Sciatic nerve (tissue), 2 donors: ENCODE data around the gene OPN1SW. TPM values are rescaled to one million over a fixed set of nuclear protein-coding genes. Genes with fewer than 3 reads are reported as not detected.

ENCODE experiments used
- ATAC-seq: fragments of 200-7000 bp; cut with Tn5 transposase; one replicate; pipeline ENCODE4 v1.9.1; 2020; ENCODE audit warnings: mild to moderate bottlenecking, moderate library complexity
- DNase-seq: peaks from one replicate; pipeline ENCODE4 v3.0.0-alpha.2; 2020; ENCODE audit warnings: low spot score
- intact Hi-C: fragments of 100-400 bp; cut with DNase I; formaldehyde crosslinking; loops from one replicate; pipeline ENCODE4 v1.14.2; 2022
- total RNA-seq: library from RNA; stranded (reverse); fragmentation: NEBNext Ultra II Directional; extraction: Animal tissue kit (Norgen Biotek cat#: 25700); gene quantifications from one replicate; pipeline ENCODE4 v1.2.1, GENCODE V29; 2021
- donor health status: DM: no; HTN: no; CAD: no.
- donor health status: DM: no; HTN: no; CAD: no.

OPN1SW gene
- total RNA-seq = not detected

GRCh38 chr7:128775744-128776474, at the start of gene OPN1SW:
TSS of gene OPN1SW (minus strand) at chr7:128775794. CDS start at chr7:128775781, 13 bp downstream.
- intact Hi-C loops = no loop called here
- DNase-seq = no peak
- no peak for ATAC-seq

GRCh38 chr7:128821724-128822123, 46.1 kb upstream of the OPN1SW start:
- ATAC-seq = no peak
- DNase-seq = no peak
- intact Hi-C loops = no loop called here

- intact Hi-C loops = no loop called here
- no peak for ATAC-seq
- DNase-seq = no peak
Observed at GRCh38 chr7:128818694-128819093, 43.1 kb upstream of the OPN1SW start.

GRCh38 chr7:128815289-128815942, 39.8 kb upstream of the OPN1SW start:
- ATAC-seq (no peak), DNase-seq (no peak)
- intact Hi-C loops = no loop called here

- DNase-seq (no peak), ATAC-seq (no peak)
- intact Hi-C loops = loop anchor here (5.0 kb wide), 1 partner anchor 918 kb away; no protein-coding TSS in a partner anchor
Observed at GRCh38 chr7:128814499-128814898, 38.9 kb upstream of the OPN1SW start.

GRCh38 chr7:128812514-128813168, 37.0 kb upstream of the OPN1SW start:
- DNase-seq (no peak), ATAC-seq (peak; percentile 73)
- intact Hi-C loops = loop anchor here (5.0 kb wide), 1 partner anchor 920 kb away; no protein-coding TSS in a partner anchor

- no peak for DNase-seq
- no peak for ATAC-seq
- intact Hi-C loops = loop anchor here (5.0 kb wide), 1 partner anchor 920 kb away; no protein-coding TSS in a partner anchor
Observed at GRCh38 chr7:128811631-128812430, 36.2 kb upstream of the OPN1SW start.

- ATAC-seq (no peak), DNase-seq (no peak)
- intact Hi-C loops = loop anchor here (5.0 kb wide), 1 partner anchor 921 kb away; no protein-coding TSS in a partner anchor
Observed at GRCh38 chr7:128810997-128811396, 35.4 kb upstream of the OPN1SW start.

- ATAC-seq (no peak), DNase-seq (no peak)
- intact Hi-C loops = loop anchor here (5.0 kb wide), 1 partner anchor 922 kb away; no protein-coding TSS in a partner anchor
Observed at GRCh38 chr7:128810473-128810872, 34.9 kb upstream of the OPN1SW start.

GRCh38 chr7:128809363-128809762, 33.8 kb upstream of the OPN1SW start:
- intact Hi-C loops = no loop called here
- no peak for DNase-seq
- ATAC-seq = no peak

- no peak for DNase-seq
- ATAC-seq = no peak
- intact Hi-C loops = no loop called here
Observed at GRCh38 chr7:128807191-128807590, 31.6 kb upstream of the OPN1SW start.

- no peak for ATAC-seq
- intact Hi-C loops = no loop called here
Observed at GRCh38 chr7:128805225-128805624, 29.6 kb upstream of the OPN1SW start.

GRCh38 chr7:128804484-128804883, 28.9 kb upstream of the OPN1SW start:
- intact Hi-C loops = no loop called here
- ATAC-seq (no peak), DNase-seq (no peak)

More at GRCh38 chr7:128805225-128805624, 29.6 kb upstream of the OPN1SW start:
- DNase-seq = no peak

- intact Hi-C loops = no loop called here
- ATAC-seq (no peak), DNase-seq (no peak)
Observed at GRCh38 chr7:128801667-128802418, 26.2 kb upstream of the OPN1SW start.

- DNase-seq = no peak
- intact Hi-C loops = no loop called here
- ATAC-seq = no peak
Observed at GRCh38 chr7:128801003-128801402, 25.4 kb upstream of the OPN1SW start.

GRCh38 chr7:128800567-128800966, 25.0 kb upstream of the OPN1SW start:
- no peak for DNase-seq
- intact Hi-C loops = no loop called here
- ATAC-seq = no peak

GRCh38 chr7:128799451-128799850, 23.9 kb upstream of the OPN1SW start:
- intact Hi-C loops = no loop called here
- no peak for DNase-seq
- no peak for ATAC-seq

GRCh38 chr7:128796327-128796726, 20.7 kb upstream of the OPN1SW start:
- ATAC-seq (no peak), DNase-seq (no peak)
- intact Hi-C loops = no loop called here
